H9 (cell line): ENCODE results near the gene LRRC61. TPM values are rescaled to one million over a fixed set of nuclear protein-coding genes. Genes with fewer than 3 reads are reported as not detected.

Source experiments
- DNase-seq: peaks from one replicate; pipeline ENCODE4 v3.0.0-alpha.2; 2017
- H2AFZ ChIP-seq: one replicate; pipeline ENCODE4 v1.6.1; 2013; ENCODE audit warnings: mild to moderate bottlenecking, low read length, control low read depth, moderate library complexity
- H2AK5ac ChIP-seq: 2 replicates; pipeline ENCODE4 v1.6.1; 2013; ENCODE audit warnings: low read length, control low read depth, mixed read lengths; ENCODE audit not compliant: insufficient read length
- H2BK120ac ChIP-seq: one replicate; pipeline ENCODE4 v1.6.1; 2013; ENCODE audit warnings: low read depth, mild to moderate bottlenecking, low read length, control low read depth, inconsistent platforms; ENCODE audit not compliant: poor library complexity, severe bottlenecking
- H2BK12ac ChIP-seq: 2 replicates; pipeline ENCODE4 v1.6.1; 2013; ENCODE audit warnings: low read length, control low read depth, mixed read lengths, low read depth; ENCODE audit not compliant: insufficient read length
- H2BK15ac ChIP-seq: 2 replicates; pipeline ENCODE4 v1.6.1; 2013; ENCODE audit warnings: low read depth, low read length, control low read depth
- H2BK20ac ChIP-seq: one replicate; pipeline ENCODE4 v1.6.1; 2013; ENCODE audit warnings: low read depth, mild to moderate bottlenecking, low read length, control low read depth, inconsistent platforms; ENCODE audit not compliant: poor library complexity, severe bottlenecking
- H2BK5ac ChIP-seq: 2 replicates; pipeline ENCODE4 v1.6.1; 2013; ENCODE audit warnings: low read length, control low read depth, mixed read lengths; ENCODE audit not compliant: insufficient read length
- H3K14ac ChIP-seq: 2 replicates; pipeline ENCODE4 v1.6.1; 2013; ENCODE audit warnings: low read length, control low read depth; ENCODE audit not compliant: insufficient read depth
- H3K18ac ChIP-seq: 2 replicates; pipeline ENCODE4 v1.6.1; 2013; ENCODE audit warnings: low read depth, mild to moderate bottlenecking, mixed read lengths, low read length, control low read depth; ENCODE audit not compliant: insufficient read length
- H3K23ac ChIP-seq: 2 replicates; pipeline ENCODE4 v1.6.1; 2013; ENCODE audit warnings: low read length, control low read depth, mixed read lengths, low read depth; ENCODE audit not compliant: insufficient read length
- H3K23me2 ChIP-seq: 2 replicates; pipeline ENCODE4 v1.6.1; 2013; ENCODE audit warnings: low read depth, mild to moderate bottlenecking, mixed read lengths, low read length, control low read depth; ENCODE audit not compliant: insufficient read length, poor library complexity, severe bottlenecking
- H3K27ac ChIP-seq: 2 replicates; pipeline ENCODE4 v1.5.1; 2013; ENCODE audit warnings: low read length, control low read depth, mixed read lengths, low read depth; ENCODE audit not compliant: insufficient read length
- H3K27me3 ChIP-seq: 2 replicates; pipeline ENCODE4 v1.6.1; 2013; ENCODE audit warnings: low read length, control low read depth, inconsistent platforms; ENCODE audit not compliant: insufficient read depth
- H3K4ac ChIP-seq: 2 replicates; pipeline ENCODE4 v1.6.1; 2013; ENCODE audit warnings: low read depth, mild to moderate bottlenecking, control low read depth, inconsistent platforms, low read length, moderate library complexity
- H3K4me1 ChIP-seq: 2 replicates; pipeline ENCODE4 v1.6.1; 2013; ENCODE audit warnings: low read length, control low read depth, inconsistent platforms; ENCODE audit not compliant: insufficient read depth
- H3K4me2 ChIP-seq: 2 replicates; pipeline ENCODE4 v1.6.1; 2013; ENCODE audit warnings: low read length, control low read depth, mixed read lengths; ENCODE audit not compliant: insufficient read length, insufficient read depth
- H3K56ac ChIP-seq: 2 replicates; pipeline ENCODE4 v1.6.1; 2013; ENCODE audit warnings: low read depth, mild to moderate bottlenecking, mixed read lengths, low read length, control low read depth; ENCODE audit not compliant: insufficient read length
- H3K79me1 ChIP-seq: 2 replicates; pipeline ENCODE4 v1.6.1; 2013; ENCODE audit warnings: low read depth, mild to moderate bottlenecking, moderate library complexity, low read length, control low read depth, inconsistent platforms; ENCODE audit not compliant: insufficient read depth, poor library complexity, severe bottlenecking
- H3K79me2 ChIP-seq: 2 replicates; pipeline ENCODE4 v1.6.1; 2013; ENCODE audit warnings: low read length, control low read depth, inconsistent platforms; ENCODE audit not compliant: insufficient read depth
- H3K9ac ChIP-seq: 2 replicates; pipeline ENCODE4 v1.6.1; 2013; ENCODE audit warnings: low read length, control low read depth, mixed read lengths; ENCODE audit not compliant: insufficient read length; ENCODE audit errors: extremely low read depth
- H3K9me3 ChIP-seq: one replicate; pipeline ENCODE4 v1.6.1; 2013; ENCODE audit warnings: low read depth, low read length, inconsistent platforms; ENCODE audit not compliant: control insufficient read depth
- H3T11ph ChIP-seq: one replicate; pipeline ENCODE4 v1.6.1; 2013; ENCODE audit warnings: mild to moderate bottlenecking, low read length, control low read depth, inconsistent platforms
- H4K20me1 ChIP-seq: one replicate; pipeline ENCODE4 v1.6.1; 2013; ENCODE audit not compliant: control insufficient read depth, insufficient read length, insufficient read depth
- H4K5ac ChIP-seq: 2 replicates; pipeline ENCODE4 v1.6.1; 2013; ENCODE audit warnings: low read depth, mild to moderate bottlenecking, mixed read lengths, low read length, control low read depth; ENCODE audit not compliant: insufficient read length
- H4K8ac ChIP-seq: replicated peaks from 2 replicates; pipeline ENCODE4 v1.6.1; 2013; ENCODE audit warnings: low read length, control low read depth, mixed read lengths, low read depth; ENCODE audit not compliant: insufficient read length
- H4K91ac ChIP-seq: 2 replicates; pipeline ENCODE4 v1.6.1; 2013; ENCODE audit warnings: low read depth, mild to moderate bottlenecking, moderate library complexity, mixed read lengths, low read length, control low read depth; ENCODE audit not compliant: insufficient read length
- H3K27ac Mint-ChIP-seq, 3 experiments: 2 replicates in 2 of 3; 3 replicates in 1 of 3; pipeline ENCODE4 v1.8.0; 2020 to 2021; ENCODE audit warnings: mixed read lengths in 3 of 3, mild to moderate bottlenecking in 1 of 3, moderate library complexity in 1 of 3
- H3K27me3 Mint-ChIP-seq: 2 replicates; pipeline ENCODE4 v1.8.0; 2021; ENCODE audit warnings: low read depth, mild to moderate bottlenecking, moderate library complexity, mixed read lengths
- H3K36me3 Mint-ChIP-seq, 3 experiments: 2 replicates in 2 of 3; 3 replicates in 1 of 3; pipeline ENCODE4 v1.8.0; 2020 to 2021; ENCODE audit warnings: low read depth in 3 of 3, mixed read lengths in 3 of 3; ENCODE audit not compliant: insufficient read depth in 1 of 3
- H3K4me1 Mint-ChIP-seq, 2 experiments: 2 replicates each; pipeline ENCODE4 v1.8.0; 2020; ENCODE audit warnings: mixed read lengths in 2 of 2
- H3K4me3 Mint-ChIP-seq, 2 experiments: 2 replicates in 1 of 2; 3 replicates in 1 of 2; pipeline ENCODE4 v1.8.0; 2020 to 2021; ENCODE audit warnings: mild to moderate bottlenecking in 2 of 2, mixed read lengths in 2 of 2, moderate library complexity in 1 of 2
- H3K9me3 Mint-ChIP-seq, 2 experiments: 2 replicates in 1 of 2; 3 replicates in 1 of 2; pipeline ENCODE4 v1.8.0; 2020; ENCODE audit warnings: mild to moderate bottlenecking in 2 of 2, mixed read lengths in 2 of 2, moderate library complexity in 1 of 2
- CTCF ChIP-seq: fragments of 200-600 bp; sonication (generic); conservative IDR thresholded peaks from 3 replicates; pipeline ENCODE4 v1.8.0; 2021; ENCODE audit warnings: antibody characterized with exemption, mild to moderate bottlenecking
- WGBS: extraction: QIAGEN DNeasy Blood & Tissue Kit; methylation state at CpG from one replicate; pipeline ENCODE4 v1.1.7; 2013; ENCODE audit warnings: missing lambda C conversion rate, low lambda C conversion rate, mixed read lengths; ENCODE audit not compliant: insufficient read length; ENCODE audit errors: extremely low coverage; 5-methylcytosine and 5-hydroxymethylcytosine counted together
- total RNA-seq: library from RNA; stranded (reverse); gene quantifications from 2 replicates; pipeline ENCODE4 v1.2.1, GENCODE V29; 2021

The LRRC61 gene
- total RNA-seq, 1 experiment from 2014 or later: 24.4 TPM

- Histone ChIP-seq H3K79me1 (no peaks in the 10 kb centered on the region), H2BK120ac (no peak overlapping the region), H4K91ac (no peak overlapping the region), H2BK12ac (no peak overlapping the region), H2AK5ac (no peak overlapping the region), H3T11ph (no peak overlapping the region), H3K14ac (no peak overlapping the region), H3K23ac (no peak overlapping the region), H3K4me2 (no peak overlapping the region), H4K20me1 (no peaks in the 10 kb centered on the region), H3K9ac (no peak overlapping the region), H2BK5ac (no peak overlapping the region), H4K5ac (no peak overlapping the region), H3K27ac (no peak overlapping the region), H3K79me2 (no peaks in the 10 kb centered on the region), H3K4me1 (no peaks in the 10 kb centered on the region), H3K4ac (no peak overlapping the region), H2AFZ (no peak overlapping the region), H3K23me2 (no peaks in the 10 kb centered on the region), H2BK20ac (no peak overlapping the region), H3K56ac (no peak overlapping the region), H4K8ac (no peak overlapping the region), H3K18ac (no peak overlapping the region), H2BK15ac (no peak overlapping the region), H3K9me3 (no peaks in the 10 kb centered on the region), H3K27me3 (no peaks in the 10 kb centered on the region)
- Mint-ChIP-seq H3K9me3 (peaks cover 2 to 5% of the 10 kb centered on the region in 2 experiments; a peak in 3 of 5 replicates), H3K27ac (no peak overlapping the region), H3K27me3 (peaks cover 2% of the 10 kb centered on the region), H3K4me3 (no peak overlapping the region), H3K4me1 (peaks cover 2 to 3% of the 10 kb centered on the region in 2 experiments; a peak in 2 of 4 replicates), H3K36me3 (peaks cover 0 to 5% (median 4%) of the 10 kb centered on the region in 3 experiments; a peak in 2 of 7 replicates)
- no peak for DNase-seq
- no peak; the same call in 2 of the 3 replicates for TF ChIP-seq CTCF
- WGBS: no CpG with 5 or more reads among the region's 8 CpGs
These were observed 28.5 kb downstream of the LRRC61 start for GRCh38 chr7:150351587-150352194.
